LNCAP (cell line): ENCODE measurements around the gene EXOC6B.

Source experiments
- CTCF ChIP-seq: fragments of 450-650 bp; IDR thresholded peaks from 2 replicates; pipeline ENCODE4 v1.5.1; 2017; ENCODE audit warnings: mild to moderate bottlenecking

Gene EXOC6B

GRCh38 chr2:72457801-72458516, 367.9 kb downstream of the EXOC6B start:
- TF ChIP-seq CTCF, result no peak

DNA sequence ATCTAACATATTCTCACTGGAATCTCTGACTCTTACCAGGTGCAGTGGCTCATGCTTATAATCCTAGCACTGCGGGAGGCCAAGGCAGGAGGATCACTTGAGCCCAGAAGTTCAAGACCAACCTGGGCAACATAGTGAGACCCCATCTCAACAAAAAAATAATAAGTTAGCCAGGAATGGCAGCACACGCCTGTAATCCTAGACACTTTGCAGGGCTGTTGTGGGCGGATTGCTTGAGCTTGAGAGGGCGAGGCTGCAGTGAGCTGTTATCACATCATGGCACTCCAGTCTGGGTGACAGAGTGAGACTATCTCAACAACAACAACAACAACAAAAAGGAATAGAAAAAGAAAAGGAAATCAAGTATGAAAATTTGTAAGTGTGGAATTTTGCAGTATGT, 371.6 kb downstream of the EXOC6B start:
- TF ChIP-seq CTCF, result no peak

DNA sequence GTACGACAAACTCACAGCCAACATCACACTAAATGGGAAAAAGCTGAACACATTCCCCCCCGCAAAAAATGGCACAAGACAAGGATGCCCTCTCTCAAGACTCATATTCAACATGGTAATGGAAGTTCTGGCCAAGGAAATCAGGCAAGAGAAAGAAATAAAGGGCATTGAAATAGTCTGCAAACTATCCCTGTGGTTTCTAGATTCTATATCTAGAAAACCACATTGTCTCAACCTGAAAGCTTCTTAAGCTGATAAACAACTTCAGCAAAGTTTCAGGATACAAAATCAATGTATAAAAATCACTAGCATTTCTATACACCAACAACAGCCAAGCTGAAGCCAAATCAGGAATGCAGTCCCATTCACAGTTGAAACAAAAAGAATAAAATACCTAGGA, 383.6 kb downstream of the EXOC6B start:
- TF ChIP-seq CTCF, result no peak

GRCh38 chr2:72439892-72440291, 385.9 kb downstream of the EXOC6B start:
- TF ChIP-seq CTCF, result no peak

GRCh38 chr2:72438364-72438763, 387.5 kb downstream of the EXOC6B start:
- TF ChIP-seq CTCF, result no peak

GRCh38 chr2:72431737-72432136, 394.1 kb downstream of the EXOC6B start:
- TF ChIP-seq CTCF, result no peak

DNA sequence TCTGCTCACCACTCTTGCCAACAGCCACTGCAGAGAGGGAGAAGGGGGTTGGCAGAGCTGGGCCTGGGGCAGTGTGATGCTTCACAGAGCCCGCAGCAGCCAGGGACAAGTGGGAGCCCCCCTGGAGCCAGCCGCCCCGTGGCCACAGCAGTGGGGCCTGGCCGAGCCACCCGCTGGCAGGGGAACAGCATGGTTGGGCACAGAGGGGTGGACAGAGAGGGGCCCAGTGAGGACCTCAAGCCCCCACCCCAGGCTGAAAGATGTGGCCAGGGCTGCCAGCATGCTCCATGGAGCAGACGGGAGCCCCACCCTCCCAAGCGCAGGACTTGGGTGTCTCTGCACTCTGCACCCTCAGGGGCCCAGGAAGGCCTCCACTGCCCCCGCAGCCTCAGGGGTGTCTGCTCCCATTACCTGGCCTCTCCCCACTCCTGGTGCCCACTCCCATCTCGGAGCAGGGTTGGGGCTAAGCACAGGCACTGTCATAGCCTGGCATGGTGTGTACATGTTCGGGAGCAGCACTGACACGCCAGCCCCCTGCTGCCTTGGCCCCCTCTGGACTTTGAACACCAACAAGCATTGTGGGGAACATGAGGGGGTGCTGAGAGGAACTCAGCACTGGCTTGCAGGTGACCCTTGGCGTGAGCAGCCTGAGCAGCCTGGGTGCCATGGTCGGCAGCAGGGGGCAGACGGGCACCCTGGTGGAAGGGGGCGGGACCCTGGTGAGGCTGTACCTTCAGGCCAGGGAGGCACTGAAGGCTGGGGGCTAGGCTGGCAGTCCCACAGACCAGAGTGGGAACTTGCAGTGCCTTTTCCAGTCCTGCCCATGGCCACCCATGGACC, 398.6 kb downstream of the EXOC6B start:
- TF ChIP-seq CTCF, result no peak
